IPS-18a (cell line): Measurements from ENCODE around the gene KIAA0513.

Experiments used
- H3K27ac ChIP-seq: one replicate; pipeline ENCODE4 v1.5.1; 2013; ENCODE audit warnings: low read length
- H3K27me3 ChIP-seq: one replicate; pipeline ENCODE4 v1.6.1; 2013; ENCODE audit warnings: mild to moderate bottlenecking, low read length; ENCODE audit not compliant: control insufficient read depth, insufficient read depth
- H3K36me3 ChIP-seq: one replicate; pipeline ENCODE4 v1.6.1; 2013; ENCODE audit warnings: low read depth, low read length; ENCODE audit not compliant: control insufficient read depth
- H3K4me1 ChIP-seq: one replicate; pipeline ENCODE4 v1.6.1; 2013; ENCODE audit warnings: low read depth, low read length; ENCODE audit not compliant: control insufficient read depth
- H3K4me3 ChIP-seq: one replicate; pipeline ENCODE4 v1.5.1; 2013; ENCODE audit warnings: low read length
- H3K9ac ChIP-seq: one replicate; pipeline ENCODE4 v1.6.1; 2013; ENCODE audit warnings: mild to moderate bottlenecking, low read length, moderate library complexity
- H3K9me3 ChIP-seq: one replicate; pipeline ENCODE4 v1.6.1; 2013; ENCODE audit warnings: low read depth, low read length; ENCODE audit not compliant: control insufficient read depth

KIAA0513 gene

GRCh38 chr16:85100265-85100664, 72.7 kb downstream of the KIAA0513 start:
- Histone ChIP-seq H3K9me3 (no peaks in the 10 kb centered on the region), H3K27ac (no peak overlapping the region), H3K4me3 (no peak overlapping the region), H3K36me3 (no peaks in the 10 kb centered on the region), H3K27me3 (no peaks in the 10 kb centered on the region), H3K4me1 (no peaks in the 10 kb centered on the region), H3K9ac (no peak overlapping the region)

GRCh38 chr16:85101956-85102630, 74.5 kb downstream of the KIAA0513 start:
- no peaks in the 10 kb centered on the region for H3K9me3 ChIP-seq
- H3K27ac ChIP-seq, result no peak overlapping the region
- H3K4me1 ChIP-seq, result no peaks in the 10 kb centered on the region
- no peak overlapping the region for H3K4me3 ChIP-seq
- no peaks in the 10 kb centered on the region for H3K36me3 ChIP-seq
- H3K27me3 ChIP-seq, result no peaks in the 10 kb centered on the region
- H3K9ac ChIP-seq, result no peak overlapping the region

- no peak overlapping the region for H3K4me3 ChIP-seq
- no peak overlapping the region for H3K27ac ChIP-seq
- H3K4me1 ChIP-seq, result no peaks in the 10 kb centered on the region
These were observed 75.8 kb downstream of the KIAA0513 start for GRCh38 chr16:85103114-85104079.

GRCh38 chr16:85104147-85104546, 76.6 kb downstream of the KIAA0513 start:
- Histone ChIP-seq H3K4me3 (no peak overlapping the region), H3K27ac (no peak overlapping the region), H3K27me3 (no peaks in the 10 kb centered on the region), H3K9me3 (no peaks in the 10 kb centered on the region), H3K9ac (no peak overlapping the region), H3K36me3 (no peaks in the 10 kb centered on the region), H3K4me1 (no peaks in the 10 kb centered on the region)

More at GRCh38 chr16:85103114-85104079, 75.8 kb downstream of the KIAA0513 start:
- H3K27me3 ChIP-seq, result no peaks in the 10 kb centered on the region
- H3K9ac ChIP-seq, result no peak overlapping the region
- H3K9me3 ChIP-seq, result no peaks in the 10 kb centered on the region
- no peaks in the 10 kb centered on the region for H3K36me3 ChIP-seq

- no peaks in the 10 kb centered on the region for H3K4me1 ChIP-seq
- no peak overlapping the region for H3K27ac ChIP-seq
- no peak overlapping the region for H3K4me3 ChIP-seq
- no peaks in the 10 kb centered on the region for H3K9me3 ChIP-seq
- no peak overlapping the region for H3K9ac ChIP-seq
- H3K36me3 ChIP-seq, result no peaks in the 10 kb centered on the region
- no peaks in the 10 kb centered on the region for H3K27me3 ChIP-seq
These were observed 77.3 kb downstream of the KIAA0513 start for GRCh38 chr16:85104821-85105391.

- Histone ChIP-seq H3K4me3 (no peak overlapping the region), H3K36me3 (no peaks in the 10 kb centered on the region), H3K27ac (no peak overlapping the region), H3K9me3 (no peaks in the 10 kb centered on the region), H3K9ac (no peak overlapping the region), H3K4me1 (no peaks in the 10 kb centered on the region), H3K27me3 (no peaks in the 10 kb centered on the region)
These were observed 77.9 kb downstream of the KIAA0513 start for GRCh38 chr16:85105475-85105874.

GRCh38 chr16:85107083-85107482, 79.5 kb downstream of the KIAA0513 start:
- H3K9me3 ChIP-seq, result no peaks in the 10 kb centered on the region
- H3K9ac ChIP-seq, result no peak overlapping the region
- H3K27me3 ChIP-seq, result no peaks in the 10 kb centered on the region
- H3K36me3 ChIP-seq, result no peaks in the 10 kb centered on the region
- H3K4me1 ChIP-seq, result no peaks in the 10 kb centered on the region
- no peak overlapping the region for H3K27ac ChIP-seq
- H3K4me3 ChIP-seq, result no peak overlapping the region

GRCh38 chr16:85107532-85107931, 79.9 kb downstream of the KIAA0513 start:
- H3K9ac ChIP-seq, result no peak overlapping the region
- H3K4me1 ChIP-seq, result no peaks in the 10 kb centered on the region
- H3K27ac ChIP-seq, result no peak overlapping the region
- H3K4me3 ChIP-seq, result no peak overlapping the region
- H3K27me3 ChIP-seq, result no peaks in the 10 kb centered on the region
- H3K9me3 ChIP-seq, result no peaks in the 10 kb centered on the region
- no peaks in the 10 kb centered on the region for H3K36me3 ChIP-seq

- Histone ChIP-seq H3K9me3 (no peaks in the 10 kb centered on the region), H3K27me3 (no peaks in the 10 kb centered on the region), H3K27ac (no peak overlapping the region), H3K4me1 (no peaks in the 10 kb centered on the region), H3K36me3 (no peaks in the 10 kb centered on the region), H3K4me3 (no peak overlapping the region), H3K9ac (no peak overlapping the region)
These were observed 82.5 kb downstream of the KIAA0513 start for GRCh38 chr16:85110105-85110504.

GRCh38 chr16:85111184-85111583, 83.6 kb downstream of the KIAA0513 start:
- H3K9me3 ChIP-seq, result no peaks in the 10 kb centered on the region
- no peak overlapping the region for H3K9ac ChIP-seq
- H3K4me1 ChIP-seq, result no peaks in the 10 kb centered on the region
- H3K27ac ChIP-seq, result no peak overlapping the region
- no peak overlapping the region for H3K4me3 ChIP-seq
- H3K36me3 ChIP-seq, result no peaks in the 10 kb centered on the region
- H3K27me3 ChIP-seq, result no peaks in the 10 kb centered on the region

GRCh38 chr16:85112364-85112763, 84.8 kb downstream of the KIAA0513 start, which contains the start of gene CIBAR2:
TSS of gene CIBAR2 (minus strand) at chr16:85112472. CDS start at chr16:85112352, 120 bp downstream.
- Histone ChIP-seq H3K27me3 (no peaks in the 10 kb centered on the region), H3K4me3 (no peak within 1 kb of the TSS), H3K9ac (no peak within 1 kb of the TSS)

More at GRCh38 chr16:85112364-85112763, 84.8 kb downstream of the KIAA0513 start, which contains the start of gene CIBAR2:
- Histone ChIP-seq H3K27ac (no peak within 1 kb of the TSS), H3K4me1 (no peaks in the 10 kb centered on the region), H3K36me3 (no peaks in the 10 kb centered on the region), H3K9me3 (no peaks in the 10 kb centered on the region)
